H1 (cell line): ENCODE data around the gene DNTTIP2. TPM values are rescaled to one million over a fixed set of nuclear protein-coding genes. Genes with fewer than 3 reads are reported as not detected.
"Not testable (repeated sequence)": the region's sequence is repeated elsewhere in the genome, so short reads cannot be mapped to it uniquely, and the experiment has no call there.

Source experiments
- CTCF ChIA-PET: fragments of 300-600 bp; sonication (Branson Sonifier 250); formaldehyde crosslinking; loops from one replicate; lab custom pipeline; 2021; ENCODE audit not compliant: partially characterized antibody; lab: Charles Lee
- POLR2A ChIA-PET: fragments of 300-600 bp; sonication (Branson Sonifier 250); formaldehyde crosslinking; loops from one replicate; lab custom pipeline; 2021; ENCODE audit warnings: inconsistent platforms; ENCODE audit not compliant: partially characterized antibody; lab: Charles Lee
- DNase-seq, 2 experiments: peaks; one replicate each; pipeline versions ENCODE4 v3.0.0 to v3.0.0-alpha.2; 2010 to 2022; ENCODE audit warnings: low spot score in 2 of 2, low read depth in 1 of 2, mixed read lengths in 1 of 2
- FAIRE-seq: peaks from 2 replicates; lab custom pipeline; 2011; peaks lifted over from hg19 to GRCh38; lab: Jason Lieb, UNC
- H2AFZ ChIP-seq: 2 replicates; pipeline ENCODE4 v1.8.1; 2012; ENCODE audit warnings: low read length, inconsistent platforms
- H2AK5ac ChIP-seq: 2 replicates; pipeline ENCODE4 v1.6.1; 2013; ENCODE audit warnings: low read depth, low read length
- H2BK120ac ChIP-seq: replicated peaks from 2 replicates; pipeline ENCODE3; 2013; ENCODE audit warnings: low read depth, low read length, inconsistent platforms
- H2BK12ac ChIP-seq: 2 replicates; pipeline ENCODE4 v1.6.1; 2013; ENCODE audit warnings: low read depth, low read length
- H2BK15ac ChIP-seq: 2 replicates; pipeline ENCODE4 v1.6.1; 2013; ENCODE audit warnings: low read length
- H2BK20ac ChIP-seq: 2 replicates; pipeline ENCODE4 v1.6.1; 2013; ENCODE audit warnings: low read length
- H2BK5ac ChIP-seq: 2 replicates; pipeline ENCODE4 v1.6.1; 2013; ENCODE audit warnings: low read depth, low read length
- H3K14ac ChIP-seq: 2 replicates; pipeline ENCODE4 v1.6.1; 2013; ENCODE audit warnings: inconsistent platforms; ENCODE audit not compliant: insufficient read length
- H3K18ac ChIP-seq: 2 replicates; pipeline ENCODE4 v1.6.1; 2013; ENCODE audit warnings: low read length; ENCODE audit errors: extremely low read depth
- H3K23ac ChIP-seq: 2 replicates; pipeline ENCODE4 v1.6.1; 2013; ENCODE audit warnings: inconsistent platforms; ENCODE audit not compliant: insufficient read length
- H3K23me2 ChIP-seq: 2 replicates; pipeline ENCODE4 v1.6.1; 2013; ENCODE audit warnings: low read depth, low read length
- H3K27ac ChIP-seq: 2 replicates; pipeline ENCODE4 v1.6.1; 2011; ENCODE audit warnings: low read depth, low read length, inconsistent platforms
- H3K27me3 ChIP-seq, 4 experiments: replicated peaks in 1 of 4; 1 replicate in 1 of 4; 2 replicates in 3 of 4; pipeline versions ENCODE4 v1.6.1 to v1.8.1; 2011 to 2013; ENCODE audit warnings: low read length in 3 of 4, mild to moderate bottlenecking in 3 of 4, inconsistent platforms in 2 of 4, mixed read lengths in 2 of 4, moderate library complexity in 1 of 4; ENCODE audit not compliant: control insufficient read depth in 3 of 4, insufficient read depth in 3 of 4; ENCODE audit errors: extremely low read depth in 1 of 4
- H3K36me3 ChIP-seq, 4 experiments: 2 replicates each; pipeline versions ENCODE4 v1.6.1 to v1.8.1; 2011 to 2013; ENCODE audit warnings: mild to moderate bottlenecking in 4 of 4, low read length in 3 of 4, moderate library complexity in 2 of 4, control low read depth in 1 of 4, inconsistent platforms in 1 of 4; ENCODE audit not compliant: insufficient read depth in 4 of 4, control insufficient read depth in 2 of 4
- H3K4ac ChIP-seq: replicated peaks from 2 replicates; pipeline ENCODE3; 2013; ENCODE audit warnings: low read length, low read depth, mixed read lengths, inconsistent platforms; ENCODE audit not compliant: insufficient read length
- H3K4me1 ChIP-seq, 4 experiments: replicated peaks in 1 of 4; 1 replicate in 1 of 4; 2 replicates in 3 of 4; pipeline versions ENCODE4 v1.6.1 to v1.8.1; 2011 to 2013; ENCODE audit warnings: low read length in 3 of 4, inconsistent platforms in 2 of 4, mixed read lengths in 1 of 4; ENCODE audit not compliant: insufficient read depth in 4 of 4, control insufficient read depth in 3 of 4
- H3K4me2 ChIP-seq, 2 experiments: 2 replicates each; pipeline versions ENCODE4 v1.6.1 to v1.8.1; 2011 to 2013; ENCODE audit warnings: low read depth in 2 of 2, low read length in 2 of 2, control low read depth in 1 of 2, inconsistent platforms in 1 of 2, mild to moderate bottlenecking in 1 of 2; ENCODE audit not compliant: insufficient read depth in 1 of 2
- H3K4me3 ChIP-seq, 4 experiments: fragments of 200-600, 300-600 bp in 1 of 4; sonication (generic), shearing (Covaris generic), sonication (Bioruptor Twin) in 1 of 4; 2 replicates each; pipeline versions ENCODE4 v1.5.1 to v1.8.1; 2011 to 2016; ENCODE audit warnings: low read length in 4 of 4, low read depth in 3 of 4, control low read depth in 2 of 4, inconsistent platforms in 2 of 4, mild to moderate bottlenecking in 2 of 4, mixed read lengths in 1 of 4, moderate library complexity in 1 of 4; ENCODE audit not compliant: insufficient read depth in 2 of 4; ENCODE audit errors: extremely low read depth in 1 of 4
- H3K56ac ChIP-seq: replicated peaks from 2 replicates; pipeline ENCODE3; 2013; ENCODE audit warnings: low read depth, mild to moderate bottlenecking, mixed read lengths, low read length, inconsistent platforms; ENCODE audit not compliant: insufficient read length
- H3K79me1 ChIP-seq: 2 replicates; pipeline ENCODE4 v1.6.1; 2013; ENCODE audit warnings: low read depth, low read length, control low read depth
- H3K79me2 ChIP-seq, 2 experiments: 2 replicates each; pipeline versions ENCODE4 v1.6.1 to v1.8.1; 2012 to 2013; ENCODE audit warnings: low read length in 2 of 2, mild to moderate bottlenecking in 2 of 2, inconsistent platforms in 1 of 2; ENCODE audit not compliant: insufficient read depth in 2 of 2, control insufficient read depth in 1 of 2
- H3K9ac ChIP-seq, 4 experiments: replicated peaks in 1 of 4; 1 replicate in 1 of 4; 2 replicates in 3 of 4; pipeline versions ENCODE4 v1.6.1 to v1.8.1; 2011 to 2013; ENCODE audit warnings: low read depth in 3 of 4, low read length in 3 of 4, control low read depth in 2 of 4, mild to moderate bottlenecking in 2 of 4, moderate library complexity in 2 of 4, inconsistent platforms in 1 of 4; ENCODE audit errors: extremely low read depth in 1 of 4
- H3K9me3 ChIP-seq, 2 experiments: 2 replicates each; pipeline versions ENCODE4 v1.6.1 to v1.8.1; 2012 to 2013; ENCODE audit warnings: mild to moderate bottlenecking in 2 of 2, moderate library complexity in 2 of 2, control low read depth in 1 of 2, inconsistent platforms in 1 of 2, low read depth in 1 of 2, low read length in 1 of 2, mixed read lengths in 1 of 2; ENCODE audit not compliant: insufficient read depth in 2 of 2
- H4K20me1 ChIP-seq, 2 experiments: replicated peaks in 1 of 2; 2 replicates each; pipeline versions ENCODE3 to v1.8.1; 2011 to 2013; ENCODE audit warnings: inconsistent platforms in 2 of 2, low read length in 2 of 2, mild to moderate bottlenecking in 1 of 2; ENCODE audit not compliant: insufficient read depth in 2 of 2, control insufficient read depth in 1 of 2
- H4K5ac ChIP-seq: 2 replicates; pipeline ENCODE4 v1.6.1; 2013; ENCODE audit warnings: low read length, low read depth, mixed read lengths, inconsistent platforms; ENCODE audit not compliant: insufficient read length
- H4K8ac ChIP-seq: 2 replicates; pipeline ENCODE4 v1.8.0; 2013; ENCODE audit warnings: mild to moderate bottlenecking, moderate library complexity, low read length, inconsistent platforms; ENCODE audit not compliant: insufficient read depth; ENCODE audit errors: extremely low read depth
- H4K91ac ChIP-seq: replicated peaks from 2 replicates; pipeline ENCODE3; 2013; ENCODE audit warnings: low read length, mixed read lengths, inconsistent platforms; ENCODE audit not compliant: insufficient read length
- WGBS, 2 experiments: shearing (Covaris generic) in 1 of 2; methylation state at CpG; one replicate each; pipeline versions ENCODE4 v1.1.6 to v1.1.7; 2013 to 2015; ENCODE audit warnings: low lambda C conversion rate in 2 of 2, mixed read lengths in 2 of 2, inconsistent platforms in 1 of 2, low coverage in 1 of 2, missing lambda C conversion rate in 1 of 2; ENCODE audit not compliant: insufficient replicate concordance in 2 of 2, insufficient coverage in 1 of 2, insufficient read length in 1 of 2; ENCODE audit errors: extremely low coverage in 1 of 2, missing lambda C conversion rate in 1 of 2; 5-methylcytosine and 5-hydroxymethylcytosine counted together
- polyA plus RNA-seq, 7 experiments: library from polyadenylated mRNA; depleted of rRNA in 3 of 7; stranded (reverse) in 5 of 7; unstranded in 2 of 7; fragments of >200 nt in 5 of 7; fragments of 200-250 nt in 2 of 7; gene quantifications; 1 replicate in 5 of 7; 2 replicates in 1 of 7; 4 replicates in 1 of 7; pipeline versions ENCODE4 v1.2.1 to v1.2.3, GENCODE V29; 2011 to 2013; ENCODE audit warnings: missing spikeins in 2 of 7, mixed read lengths in 2 of 7
- total RNA-seq: library from RNA; stranded (reverse); fragmentation: NEBNext Ultra II Directional; extraction: Animal tissue kit (Norgen Biotek cat#: 25700); gene quantifications from 2 replicates; pipeline ENCODE4 v1.2.1, GENCODE V29; 2021

DNTTIP2 gene
- total and polyA plus RNA-seq, 2 of the 8 experiments (the other 6 are each of a cell fraction or from before 2014, with no cell fraction given) = 6.3 to 80.4 TPM

DNA sequence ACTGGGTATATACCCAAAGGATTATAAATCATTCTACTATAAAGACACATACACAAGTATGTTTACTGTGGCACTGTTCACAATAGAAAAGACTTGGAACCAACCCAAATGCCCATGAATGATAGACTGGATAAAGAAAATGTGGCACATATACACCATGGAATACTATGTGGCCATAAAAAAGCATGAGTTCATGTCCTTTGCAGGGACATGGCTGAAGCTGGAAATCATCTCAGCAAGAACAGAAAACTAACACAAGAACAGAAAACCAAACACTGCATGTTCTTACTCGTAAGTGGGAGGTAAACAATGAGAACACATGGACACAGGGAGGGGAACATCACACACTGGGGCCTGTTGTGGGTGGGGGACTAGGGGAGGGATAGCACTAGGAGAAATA is 10.5 kb downstream of the DNTTIP2 start:
- not testable (repeated sequence) for H2AFZ ChIP-seq, DNase-seq, H2BK120ac ChIP-seq, FAIRE-seq, H3K4me3 ChIP-seq, H4K8ac ChIP-seq, H3K27me3 ChIP-seq, H3K9me3 ChIP-seq, H3K79me1 ChIP-seq, H3K9ac ChIP-seq, H2BK20ac ChIP-seq, H3K23me2 ChIP-seq, H2AK5ac ChIP-seq, H3K23ac ChIP-seq, H3K4me1 ChIP-seq, H2BK5ac ChIP-seq, H4K5ac ChIP-seq, H3K79me2 ChIP-seq, H3K4me2 ChIP-seq, H3K56ac ChIP-seq, H3K27ac ChIP-seq, H2BK12ac ChIP-seq, H3K14ac ChIP-seq, H4K91ac ChIP-seq, H4K20me1 ChIP-seq, H3K4ac ChIP-seq, H2BK15ac ChIP-seq, H3K18ac ChIP-seq
- WGBS, 2 experiments = 94% methylated on average over 1 of the region's 1 CpG; no CpG with 5 or more reads in 1 of the 2 experiments
- CTCF ChIA-PET = interaction anchor here (0.6 to 0.7 kb wide), 2 partner anchors 213 to 317 kb away, joined by 3 to 6 read pairs; no protein-coding TSS in a partner anchor
- H3K36me3 ChIP-seq = peaks cover 14 to 47% (median 38%) of the 10 kb centered on the region in 4 experiments
- POLR2A ChIA-PET = interaction anchor here (0.7 to 1.3 kb wide), 3 partner anchors 10 to 301 kb away, joined by 3 to 4 read pairs (median 4); partner anchors contain the start of gene DNTTIP2
